ENCODE data around the gene RBM38. TPM values are rescaled to one million over a fixed set of nuclear protein-coding genes. Genes with fewer than 3 reads are reported as not detected.

The RBM38 gene
- total RNA-seq, 1 donor from 2014 or later = 24.1 TPM

DNA sequence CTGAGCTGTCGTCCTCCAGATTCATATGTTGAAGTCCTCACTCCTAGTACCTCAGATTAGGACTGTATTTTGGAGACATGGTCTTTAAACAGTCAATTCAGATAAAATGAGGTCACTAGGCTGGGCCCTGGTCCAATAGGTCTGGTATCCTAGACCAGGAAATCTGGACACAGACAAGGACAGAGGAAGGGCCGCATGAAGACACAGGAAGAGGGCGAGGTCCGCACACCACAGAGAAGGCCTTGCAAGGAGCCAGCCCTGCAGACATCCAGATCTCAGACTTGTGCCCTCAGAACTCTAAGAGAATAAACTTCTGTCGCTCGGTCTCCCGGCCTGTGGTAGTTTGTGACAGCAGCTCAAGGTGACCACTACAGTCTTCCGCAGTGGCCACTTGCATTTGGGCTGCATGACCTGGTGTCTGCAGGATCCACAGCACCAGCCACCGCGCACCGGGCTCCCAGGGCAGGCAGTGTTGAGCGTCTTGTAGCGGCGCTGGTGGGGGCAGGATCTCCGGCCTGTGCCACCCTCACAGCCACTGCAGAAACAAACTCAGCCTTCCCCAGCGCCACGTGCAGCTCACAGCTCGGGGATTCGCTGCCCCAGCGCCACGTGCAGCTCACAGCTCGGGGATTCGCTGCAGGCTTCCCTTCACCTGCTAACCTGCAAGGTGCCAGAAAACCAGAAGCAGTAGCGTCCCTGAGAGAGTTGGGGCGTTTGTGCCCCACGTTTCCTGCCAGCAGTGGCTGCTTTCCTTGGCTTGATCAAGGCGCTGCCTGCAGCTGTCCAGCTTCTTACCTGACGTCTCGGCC, 6.0 kb upstream of the RBM38 start:
- TF ChIP-seq, protein P1, sequence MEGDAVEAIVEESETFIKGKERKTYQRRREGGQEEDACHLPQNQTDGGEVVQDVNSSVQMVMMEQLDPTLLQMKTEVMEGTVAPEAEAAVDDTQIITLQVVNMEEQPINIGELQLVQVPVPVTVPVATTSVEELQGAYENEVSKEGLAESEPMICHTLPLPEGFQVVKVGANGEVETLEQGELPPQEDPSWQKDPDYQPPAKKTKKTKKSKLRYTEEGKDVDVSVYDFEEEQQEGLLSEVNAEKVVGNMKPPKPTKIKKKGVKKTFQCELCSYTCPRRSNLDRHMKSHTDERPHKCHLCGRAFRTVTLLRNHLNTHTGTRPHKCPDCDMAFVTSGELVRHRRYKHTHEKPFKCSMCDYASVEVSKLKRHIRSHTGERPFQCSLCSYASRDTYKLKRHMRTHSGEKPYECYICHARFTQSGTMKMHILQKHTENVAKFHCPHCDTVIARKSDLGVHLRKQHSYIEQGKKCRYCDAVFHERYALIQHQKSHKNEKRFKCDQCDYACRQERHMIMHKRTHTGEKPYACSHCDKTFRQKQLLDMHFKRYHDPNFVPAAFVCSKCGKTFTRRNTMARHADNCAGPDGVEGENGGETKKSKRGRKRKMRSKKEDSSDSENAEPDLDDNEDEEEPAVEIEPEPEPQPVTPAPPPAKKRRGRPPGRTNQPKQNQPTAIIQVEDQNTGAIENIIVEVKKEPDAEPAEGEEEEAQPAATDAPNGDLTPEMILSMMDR (IDR thresholded peaks at IDR 0.05; ENCODE audit: unreplicated experiment) = no peak
- Mint-ChIP-seq H3K27ac (no peak overlapping the region), H3K27me3 (peaks cover 2% of the 10 kb centered on the region), H3K36me3 (ENCODE audit: insufficient read depth) (peaks cover 2% of the 10 kb centered on the region), H3K4me1 (ENCODE audit: low read depth) (peaks cover 3% of the 10 kb centered on the region), H3K4me3 (ENCODE audit: low read depth) (no peak overlapping the region), H3K9me3 (ENCODE audit: low read depth) (no peaks in the 10 kb centered on the region)
- DNase-seq (ENCODE audit: low spot score, unreplicated experiment) = no peak

DNA sequence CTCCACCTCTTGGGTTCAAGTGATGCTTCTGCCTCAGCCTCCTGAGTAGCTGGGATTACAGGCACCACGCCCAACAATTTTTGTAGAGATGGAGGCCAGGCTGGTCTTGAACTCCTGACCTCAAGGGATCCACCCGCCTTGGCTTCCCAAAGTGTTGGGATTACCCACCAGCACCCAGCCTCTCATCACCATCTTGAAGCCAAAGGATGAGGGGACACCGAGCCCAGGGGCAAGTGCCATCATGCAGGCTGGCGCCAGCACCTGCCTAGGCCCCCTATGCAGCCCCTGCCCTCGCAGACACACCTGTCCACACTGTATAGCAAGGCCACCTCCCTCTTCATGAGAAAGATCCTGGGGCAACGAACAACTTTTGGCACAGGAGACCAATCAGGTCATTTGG, 5.3 kb upstream of the RBM38 start:
- peaks cover 7% of the 10 kb centered on the region for H3K27me3 Mint-ChIP-seq
- peaks cover 6% of the 10 kb centered on the region for H3K4me1 Mint-ChIP-seq (ENCODE audit: low read depth)

DNA sequence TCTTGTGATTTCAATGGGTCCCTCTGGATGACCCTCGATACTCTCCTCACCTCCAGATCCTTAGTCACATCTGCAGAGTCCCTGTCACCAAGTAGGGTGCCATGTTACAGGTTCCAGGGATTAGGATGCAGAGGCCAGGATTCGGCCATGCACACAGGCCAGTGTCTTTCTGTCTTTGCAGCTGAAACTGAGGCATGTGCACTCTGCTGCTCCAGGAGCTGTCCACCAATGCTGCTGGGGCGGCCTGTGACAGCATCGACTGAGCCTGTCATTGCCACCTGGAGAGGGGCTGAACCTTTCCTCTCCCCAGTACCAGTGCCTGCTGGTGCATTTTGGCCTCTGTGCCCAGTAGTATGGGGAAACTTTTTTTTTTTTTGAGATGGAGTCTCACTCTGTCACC, 4.4 kb upstream of the RBM38 start:
- TF ChIP-seq, protein P1 (IDR thresholded peaks at IDR 0.05; ENCODE audit: unreplicated experiment) = no peak
- Mint-ChIP-seq H3K27me3 (peaks cover 7% of the 10 kb centered on the region), H3K36me3 (ENCODE audit: insufficient read depth) (peaks cover 1% of the 10 kb centered on the region)

More for the DNA sequence above, 5.3 kb upstream of the RBM38 start:
- no peak overlapping the region for H3K27ac Mint-ChIP-seq
- H3K4me3 Mint-ChIP-seq (ENCODE audit: low read depth) = no peak overlapping the region
- DNase-seq (ENCODE audit: low spot score, unreplicated experiment) = no peak
- no peaks in the 10 kb centered on the region for H3K9me3 Mint-ChIP-seq (ENCODE audit: low read depth)
- TF ChIP-seq, protein P1 (IDR thresholded peaks at IDR 0.05; ENCODE audit: unreplicated experiment) = no peak
- peaks cover 2% of the 10 kb centered on the region for H3K36me3 Mint-ChIP-seq (ENCODE audit: insufficient read depth)

DNA sequence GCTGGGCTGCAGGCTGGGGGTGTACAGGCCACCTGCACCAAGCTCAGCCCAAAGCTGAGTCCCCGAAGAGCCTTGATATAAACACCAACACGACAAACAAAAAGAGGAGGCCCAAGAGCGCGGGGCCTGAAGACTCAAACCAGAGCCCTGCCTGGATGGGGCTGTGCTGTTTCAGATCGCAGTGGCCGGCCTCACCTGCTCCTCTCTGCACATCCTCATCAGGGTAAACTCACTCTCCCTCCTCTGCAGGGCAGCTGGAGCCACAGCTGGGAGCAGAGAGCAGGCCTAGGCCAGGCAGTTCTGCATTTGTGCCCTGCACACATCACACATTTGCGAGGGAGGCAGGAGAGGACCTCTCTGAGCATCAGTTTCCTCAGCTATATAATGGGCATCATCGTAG, 3.7 kb upstream of the RBM38 start:
- Mint-ChIP-seq H3K27ac (no peak overlapping the region), H3K27me3 (peaks cover 7% of the 10 kb centered on the region), H3K4me1 (ENCODE audit: low read depth) (peaks cover 9% of the 10 kb centered on the region), H3K4me3 (ENCODE audit: low read depth) (no peak overlapping the region), H3K36me3 (ENCODE audit: insufficient read depth) (peaks cover 1% of the 10 kb centered on the region), H3K9me3 (ENCODE audit: low read depth) (no peaks in the 10 kb centered on the region)
- DNase-seq (ENCODE audit: low spot score, unreplicated experiment) = no peak
- TF ChIP-seq, protein P1 (IDR thresholded peaks at IDR 0.05; ENCODE audit: unreplicated experiment) = no peak

More for the DNA sequence above, 4.4 kb upstream of the RBM38 start:
- no peaks in the 10 kb centered on the region for H3K9me3 Mint-ChIP-seq (ENCODE audit: low read depth)
- DNase-seq (ENCODE audit: low spot score, unreplicated experiment) = no peak
- peaks cover 6% of the 10 kb centered on the region for H3K4me1 Mint-ChIP-seq (ENCODE audit: low read depth)
- H3K27ac Mint-ChIP-seq = no peak overlapping the region
- no peak overlapping the region for H3K4me3 Mint-ChIP-seq (ENCODE audit: low read depth)

DNA sequence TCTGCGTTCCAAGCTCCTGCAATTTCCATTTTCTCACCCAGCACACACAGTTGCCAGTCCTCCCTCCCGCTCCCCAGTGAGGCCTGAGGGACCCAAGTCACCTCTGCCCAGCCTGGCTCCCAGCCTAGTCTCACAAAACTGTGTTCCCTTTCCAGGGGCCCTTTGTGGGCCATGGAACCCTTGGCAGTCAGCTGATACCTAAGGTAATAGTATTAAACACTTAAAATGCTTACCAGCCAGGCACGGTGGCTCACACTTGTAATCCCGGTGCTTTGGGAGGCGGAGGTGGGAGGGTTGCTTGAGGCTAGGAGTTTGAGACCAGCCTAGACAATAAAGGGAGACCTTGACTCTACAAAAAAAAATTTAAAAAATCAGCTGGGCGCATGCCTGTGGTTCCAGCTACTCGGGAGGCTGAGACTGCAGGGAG, 3.2 kb upstream of the RBM38 start:
- H3K9me3 Mint-ChIP-seq (ENCODE audit: low read depth) = no peaks in the 10 kb centered on the region
- TF ChIP-seq, protein P1 (IDR thresholded peaks at IDR 0.05; ENCODE audit: unreplicated experiment) = no peak
- H3K4me3 Mint-ChIP-seq (ENCODE audit: low read depth) = no peak overlapping the region
- peaks cover 7% of the 10 kb centered on the region for H3K27me3 Mint-ChIP-seq
- DNase-seq (ENCODE audit: low spot score, unreplicated experiment) = no peak
- peaks cover 10% of the 10 kb centered on the region for H3K4me1 Mint-ChIP-seq (ENCODE audit: low read depth)
- no peak overlapping the region for H3K27ac Mint-ChIP-seq
- H3K36me3 Mint-ChIP-seq (ENCODE audit: insufficient read depth) = peaks cover 1% of the 10 kb centered on the region
